OCI-LY3 (cell line): ENCODE data around the gene FGGY.

ENCODE experiments used
- CTCF ChIP-seq: fragments of 200-600, 300-600 bp; sonication (generic); IDR thresholded peaks from 2 replicates; pipeline ENCODE4 v1.5.1; 2014; ENCODE audit warnings: antibody characterized with exemption, low read length, low read depth
- EZH2phosphoT487 ChIP-seq: fragments of 200-600 bp; shearing (Covaris generic); IDR thresholded peaks from 2 replicates; pipeline ENCODE4 v1.6.1; 2018; ENCODE audit warnings: antibody characterized with exemption, mixed run types, low read depth

DNA sequence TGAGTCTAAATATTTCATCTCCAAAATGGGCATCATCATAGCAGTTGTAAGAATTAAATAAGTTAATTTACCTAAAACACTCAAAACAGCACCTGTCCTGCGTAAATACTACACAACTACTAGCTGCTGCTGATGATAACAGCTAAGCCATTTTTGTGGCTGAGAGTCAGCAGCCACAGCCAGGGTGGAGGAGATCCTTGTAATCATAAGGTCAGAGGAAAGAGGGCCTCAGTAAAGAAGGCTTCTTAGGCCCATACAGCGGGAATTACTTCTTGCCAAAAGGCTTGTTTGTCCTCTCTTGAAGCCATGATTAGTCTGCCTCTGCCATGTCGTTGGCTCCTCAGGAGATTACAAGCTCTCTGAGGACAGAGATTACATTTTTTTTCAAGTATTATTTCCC is 245.0 kb downstream of the FGGY start:
- TF ChIP-seq CTCF (no peak), EZH2phosphoT487 (no peak)
